DOHH2 (cell line): ENCODE results near the gene TULP4.

Experiments
- H3F3A ChIP-seq: fragments of 200-600 bp; sonication (generic), shearing (Covaris generic); 2 replicates; pipeline ENCODE4 v1.6.0; 2016; ENCODE audit warnings: antibody characterized with exemption, mild to moderate bottlenecking; ENCODE audit not compliant: control insufficient read depth, insufficient read depth
- H3K27ac ChIP-seq: fragments of 200-600 bp; sonication (generic); 2 replicates; pipeline ENCODE4 v1.5.1; 2014; ENCODE audit warnings: low read depth, mild to moderate bottlenecking, low read length, moderate library complexity
- H3K27me3 ChIP-seq: fragments of 200-600 bp; sonication (generic); 2 replicates; pipeline ENCODE4 v1.6.1; 2014; ENCODE audit warnings: mild to moderate bottlenecking, low read length, mixed read lengths; ENCODE audit not compliant: control insufficient read depth
- H3K36me3 ChIP-seq: fragments of 200-600 bp; sonication (generic); 2 replicates; pipeline ENCODE4 v1.6.1; 2014; ENCODE audit warnings: mild to moderate bottlenecking, low read length, moderate library complexity, mixed read lengths; ENCODE audit not compliant: control insufficient read depth
- H3K4me1 ChIP-seq: fragments of 200-600 bp; sonication (generic); 2 replicates; pipeline ENCODE4 v1.6.1; 2014; ENCODE audit warnings: mild to moderate bottlenecking, low read length, mixed read lengths; ENCODE audit not compliant: control insufficient read depth
- H3K4me2 ChIP-seq: fragments of 200-600 bp; sonication (generic); 2 replicates; pipeline ENCODE4 v1.6.0; 2014; ENCODE audit warnings: mild to moderate bottlenecking, low read length, moderate library complexity
- H3K4me3 ChIP-seq: fragments of 200-600 bp; sonication (generic); 2 replicates; pipeline ENCODE4 v1.5.1; 2014; ENCODE audit warnings: mild to moderate bottlenecking, low read length, mixed read lengths
- H3K79me2 ChIP-seq: fragments of 200-600 bp; sonication (generic); 2 replicates; pipeline ENCODE4 v1.6.1; 2014; ENCODE audit warnings: mild to moderate bottlenecking, low read length, mixed read lengths; ENCODE audit not compliant: control insufficient read depth
- H3K9me2 ChIP-seq: fragments of 200-600 bp; sonication (generic); replicated peaks from 2 replicates; pipeline ENCODE4 v1.6.1; 2014; ENCODE audit warnings: mild to moderate bottlenecking, low read length, mixed read lengths; ENCODE audit not compliant: control insufficient read depth
- H3K9me3 ChIP-seq: fragments of 200-600 bp; sonication (generic); 2 replicates; pipeline ENCODE4 v1.6.1; 2014; ENCODE audit warnings: antibody characterized with exemption, low read length, mixed read lengths; ENCODE audit not compliant: control insufficient read depth, insufficient read depth
- H4K20me1 ChIP-seq: fragments of 200-600 bp; sonication (generic); 2 replicates; pipeline ENCODE4 v1.6.0; 2014; ENCODE audit warnings: low read depth, mild to moderate bottlenecking, antibody characterized with exemption, low read length, moderate library complexity; ENCODE audit not compliant: control insufficient read depth, insufficient read depth
- EZH2phosphoT487 ChIP-seq: fragments of 200-600 bp; sonication (generic); IDR thresholded peaks from 2 replicates; pipeline ENCODE4 v1.6.1; 2017; ENCODE audit warnings: borderline replicate concordance, mild to moderate bottlenecking, antibody characterized with exemption, low read length, moderate library complexity, mixed read lengths
- TF ChIP-seq, protein P1 (sequence below): fragments of 200-600 bp; sonication (generic); IDR thresholded peaks from one replicate; pipeline ENCODE4 v1.5.1; 2014; ENCODE audit warnings: antibody characterized with exemption, mild to moderate bottlenecking, low read depth, low read length; ENCODE audit not compliant: poor library complexity, severe bottlenecking

Gene TULP4

DNA sequence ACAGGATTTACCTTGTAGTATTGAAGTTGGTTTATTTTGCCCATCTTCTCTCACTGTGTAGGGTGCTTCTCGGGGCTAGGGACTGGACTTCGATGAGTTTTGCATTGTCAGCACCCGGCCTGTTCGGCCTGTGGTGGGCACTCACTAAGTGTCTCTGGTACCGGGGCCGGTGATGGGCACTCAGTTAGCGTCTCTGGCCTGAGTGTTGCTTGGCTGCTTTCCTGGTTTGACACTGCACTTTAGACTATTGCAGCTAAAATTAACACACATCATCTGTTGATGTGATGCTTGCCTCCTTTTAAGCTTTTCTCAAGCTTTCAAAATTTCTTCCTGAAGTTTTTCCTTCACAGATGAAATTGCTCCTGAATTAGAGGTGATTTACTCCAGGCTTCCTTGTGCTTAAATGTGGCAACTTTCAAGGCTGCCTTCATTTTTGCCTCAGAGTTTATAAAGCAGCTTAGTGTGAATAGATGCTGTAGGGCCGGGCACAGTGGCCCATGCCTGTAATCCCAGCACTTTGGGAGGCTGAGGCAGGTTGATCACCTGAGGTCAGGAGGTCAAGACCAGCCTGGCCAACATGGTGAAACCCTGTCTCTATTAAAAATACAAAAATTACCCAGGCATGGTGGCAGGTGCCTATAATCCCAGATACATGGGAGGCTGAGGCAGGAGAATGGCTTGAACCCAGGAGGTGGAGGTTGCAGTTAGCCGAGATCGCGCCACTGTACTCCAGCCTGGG lies 41.7 kb upstream of the TULP4 start:
- Histone ChIP-seq H3K4me1 (peaks cover 17% of the 10 kb centered on the region), H3K9me2 (no peaks in the 10 kb centered on the region), H3K27ac (no peak overlapping the region), H4K20me1 (no peaks in the 10 kb centered on the region), H3K4me3 (no peak overlapping the region), H3K9me3 (no peaks in the 10 kb centered on the region), H3F3A (no peaks in the 10 kb centered on the region), H3K27me3 (no peaks in the 10 kb centered on the region), H3K4me2 (no peak overlapping the region), H3K36me3 (peaks cover 14% of the 10 kb centered on the region; the same call in 1 of the 2 replicates), H3K79me2 (peaks cover 70% of the 10 kb centered on the region)
- TF ChIP-seq EZH2phosphoT487, result no peak
- TF ChIP-seq, protein P1, sequence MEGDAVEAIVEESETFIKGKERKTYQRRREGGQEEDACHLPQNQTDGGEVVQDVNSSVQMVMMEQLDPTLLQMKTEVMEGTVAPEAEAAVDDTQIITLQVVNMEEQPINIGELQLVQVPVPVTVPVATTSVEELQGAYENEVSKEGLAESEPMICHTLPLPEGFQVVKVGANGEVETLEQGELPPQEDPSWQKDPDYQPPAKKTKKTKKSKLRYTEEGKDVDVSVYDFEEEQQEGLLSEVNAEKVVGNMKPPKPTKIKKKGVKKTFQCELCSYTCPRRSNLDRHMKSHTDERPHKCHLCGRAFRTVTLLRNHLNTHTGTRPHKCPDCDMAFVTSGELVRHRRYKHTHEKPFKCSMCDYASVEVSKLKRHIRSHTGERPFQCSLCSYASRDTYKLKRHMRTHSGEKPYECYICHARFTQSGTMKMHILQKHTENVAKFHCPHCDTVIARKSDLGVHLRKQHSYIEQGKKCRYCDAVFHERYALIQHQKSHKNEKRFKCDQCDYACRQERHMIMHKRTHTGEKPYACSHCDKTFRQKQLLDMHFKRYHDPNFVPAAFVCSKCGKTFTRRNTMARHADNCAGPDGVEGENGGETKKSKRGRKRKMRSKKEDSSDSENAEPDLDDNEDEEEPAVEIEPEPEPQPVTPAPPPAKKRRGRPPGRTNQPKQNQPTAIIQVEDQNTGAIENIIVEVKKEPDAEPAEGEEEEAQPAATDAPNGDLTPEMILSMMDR, result no peak

DNA sequence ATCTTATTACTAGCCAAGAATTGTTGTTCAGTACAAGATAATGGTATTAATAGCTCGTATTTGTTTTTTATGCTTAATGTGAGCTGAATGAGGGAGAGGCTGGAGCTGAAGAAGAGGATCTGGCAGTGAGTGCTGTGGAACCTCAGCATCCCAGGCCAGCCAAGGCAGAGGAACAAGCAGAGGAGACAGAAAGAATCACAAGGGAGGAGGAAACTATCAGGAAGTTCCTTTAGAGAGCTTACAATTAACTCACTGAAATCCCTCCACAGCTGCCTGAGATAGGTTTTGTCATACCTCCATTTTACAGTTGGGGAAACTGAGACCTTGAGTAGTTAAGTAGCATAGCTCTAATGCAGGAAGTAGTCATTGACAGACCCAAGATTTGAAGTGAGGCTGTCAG lies 39.9 kb upstream of the TULP4 start:
- H3K27me3 ChIP-seq, result no peaks in the 10 kb centered on the region
- H3K9me3 ChIP-seq, result no peaks in the 10 kb centered on the region
- H3F3A ChIP-seq, result no peaks in the 10 kb centered on the region
- no peak for TF ChIP-seq EZH2phosphoT487
- TF ChIP-seq, protein P1, result no peak
- H3K79me2 ChIP-seq, result peaks cover 73% of the 10 kb centered on the region
- peaks cover 8% of the 10 kb centered on the region for H3K4me1 ChIP-seq
- H3K4me2 ChIP-seq, result no peak overlapping the region
- H3K27ac ChIP-seq, result no peak overlapping the region
- no peaks in the 10 kb centered on the region for H3K9me2 ChIP-seq
- no peaks in the 10 kb centered on the region for H4K20me1 ChIP-seq
- H3K4me3 ChIP-seq, result no peak overlapping the region
- H3K36me3 ChIP-seq, result peaks cover 12% of the 10 kb centered on the region; the same call in 1 of the 2 replicates

DNA sequence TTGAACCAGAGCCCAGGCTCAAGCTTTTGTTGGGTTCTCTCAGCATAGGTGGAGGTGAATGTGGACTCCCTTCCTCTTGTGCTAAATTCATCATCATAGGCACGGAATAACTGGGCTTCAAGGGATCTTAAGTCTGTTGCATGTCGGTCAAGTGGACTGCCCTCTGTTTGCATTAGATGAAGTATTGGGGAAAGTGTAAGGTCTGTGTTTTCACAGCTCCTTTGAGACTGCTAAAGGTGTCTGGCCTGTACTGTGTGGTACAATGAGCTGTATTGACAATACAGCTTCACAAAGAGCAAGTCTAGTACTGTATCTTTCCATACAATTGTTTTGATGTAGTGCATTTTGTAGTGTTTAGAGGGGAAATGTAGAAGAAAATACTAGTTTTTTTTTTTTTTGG lies 34.3 kb upstream of the TULP4 start:
- Histone ChIP-seq H3K4me2 (no peak overlapping the region), H3K4me1 (peaks cover 17% of the 10 kb centered on the region), H4K20me1 (no peaks in the 10 kb centered on the region), H3K79me2 (peaks cover 66% of the 10 kb centered on the region), H3K27me3 (no peaks in the 10 kb centered on the region), H3F3A (peaks cover under 1% of the 10 kb centered on the region), H3K4me3 (no peak overlapping the region), H3K9me2 (no peaks in the 10 kb centered on the region), H3K36me3 (peaks cover 10% of the 10 kb centered on the region), H3K9me3 (no peaks in the 10 kb centered on the region), H3K27ac (no peak overlapping the region)
- TF ChIP-seq EZH2phosphoT487, result no peak
- TF ChIP-seq, protein P1, result no peak
